ENCODE results near the gene NCL. TPM values are rescaled to one million over a fixed set of nuclear protein-coding genes. Genes with fewer than 3 reads are reported as not detected.

Gene NCL, protein sequence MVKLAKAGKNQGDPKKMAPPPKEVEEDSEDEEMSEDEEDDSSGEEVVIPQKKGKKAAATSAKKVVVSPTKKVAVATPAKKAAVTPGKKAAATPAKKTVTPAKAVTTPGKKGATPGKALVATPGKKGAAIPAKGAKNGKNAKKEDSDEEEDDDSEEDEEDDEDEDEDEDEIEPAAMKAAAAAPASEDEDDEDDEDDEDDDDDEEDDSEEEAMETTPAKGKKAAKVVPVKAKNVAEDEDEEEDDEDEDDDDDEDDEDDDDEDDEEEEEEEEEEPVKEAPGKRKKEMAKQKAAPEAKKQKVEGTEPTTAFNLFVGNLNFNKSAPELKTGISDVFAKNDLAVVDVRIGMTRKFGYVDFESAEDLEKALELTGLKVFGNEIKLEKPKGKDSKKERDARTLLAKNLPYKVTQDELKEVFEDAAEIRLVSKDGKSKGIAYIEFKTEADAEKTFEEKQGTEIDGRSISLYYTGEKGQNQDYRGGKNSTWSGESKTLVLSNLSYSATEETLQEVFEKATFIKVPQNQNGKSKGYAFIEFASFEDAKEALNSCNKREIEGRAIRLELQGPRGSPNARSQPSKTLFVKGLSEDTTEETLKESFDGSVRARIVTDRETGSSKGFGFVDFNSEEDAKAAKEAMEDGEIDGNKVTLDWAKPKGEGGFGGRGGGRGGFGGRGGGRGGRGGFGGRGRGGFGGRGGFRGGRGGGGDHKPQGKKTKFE
- total RNA-seq: 141 and 227 TPM in 2 replicates

DNA sequence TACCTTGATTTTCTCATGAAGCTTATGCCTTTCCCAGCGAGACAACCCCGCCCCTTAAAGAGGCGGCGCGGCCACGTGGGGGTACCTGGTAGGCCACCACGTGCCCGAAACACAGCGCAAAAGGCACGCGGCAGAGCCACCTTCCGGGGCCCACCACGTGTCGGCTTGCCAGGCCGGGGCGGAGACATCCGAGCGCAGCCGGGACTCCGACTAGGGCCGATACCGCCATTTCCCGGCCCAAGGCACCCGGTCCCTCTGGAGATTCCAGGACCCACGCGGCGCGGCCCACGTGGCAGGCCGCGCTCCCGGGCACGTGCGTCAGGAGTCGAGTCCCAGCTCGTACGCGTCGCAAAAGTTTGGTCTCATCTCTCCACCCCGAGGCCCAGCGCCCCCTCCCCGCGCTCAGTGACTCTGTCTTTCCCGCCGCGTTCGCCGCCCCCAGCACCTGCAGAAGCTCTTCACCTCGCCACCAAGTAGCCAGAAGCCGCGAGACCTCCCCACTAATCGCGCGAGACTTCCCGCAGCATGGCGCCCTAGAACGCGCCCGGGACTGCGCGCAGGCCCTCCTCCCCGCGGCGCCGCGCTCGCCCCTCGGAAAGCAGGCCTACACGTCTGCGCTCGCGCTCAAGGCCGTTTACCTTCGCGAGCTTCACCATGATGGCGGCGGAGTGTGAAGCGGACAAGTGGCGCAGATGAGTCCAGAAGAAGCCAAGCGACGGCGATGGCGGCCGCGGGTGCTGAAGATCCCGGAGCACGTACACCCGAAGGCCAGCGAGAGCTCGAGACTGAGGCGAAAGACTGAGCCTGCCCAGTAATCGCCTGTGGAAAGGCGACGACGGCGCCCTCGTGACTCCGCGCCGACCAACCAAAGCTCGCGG, at the start of gene NCL:
NCL (minus strand) TSS at position 787 of the 878 bp plus-strand sequence; CDS start at position 656, 131 bp downstream.
- DNase-seq (ENCODE audit: low read depth): peak; percentile 72

DNA sequence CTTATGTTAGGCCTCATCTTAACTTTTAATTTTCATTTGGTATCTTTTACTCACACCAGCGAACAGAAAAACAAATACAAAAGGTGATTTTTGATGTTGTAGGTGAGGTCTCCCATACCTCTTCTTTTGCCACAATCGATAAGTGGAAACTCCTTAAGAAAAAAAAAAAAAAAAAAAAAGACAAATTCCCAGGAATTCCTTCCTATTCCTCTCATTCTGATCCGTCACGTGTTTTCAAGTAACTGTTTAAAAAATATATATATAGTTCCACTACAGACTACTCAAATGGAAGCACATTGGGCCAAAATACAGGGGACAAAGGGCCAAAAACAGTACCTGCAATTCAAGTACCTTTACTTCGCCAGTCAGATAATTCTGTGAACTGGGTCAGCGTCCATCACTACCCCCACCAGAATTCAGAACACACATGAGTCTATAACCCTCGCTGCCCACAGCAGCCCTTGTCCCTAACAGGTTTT, 49.5 kb upstream of the NCL start:
- TF ChIP-seq, protein P1, sequence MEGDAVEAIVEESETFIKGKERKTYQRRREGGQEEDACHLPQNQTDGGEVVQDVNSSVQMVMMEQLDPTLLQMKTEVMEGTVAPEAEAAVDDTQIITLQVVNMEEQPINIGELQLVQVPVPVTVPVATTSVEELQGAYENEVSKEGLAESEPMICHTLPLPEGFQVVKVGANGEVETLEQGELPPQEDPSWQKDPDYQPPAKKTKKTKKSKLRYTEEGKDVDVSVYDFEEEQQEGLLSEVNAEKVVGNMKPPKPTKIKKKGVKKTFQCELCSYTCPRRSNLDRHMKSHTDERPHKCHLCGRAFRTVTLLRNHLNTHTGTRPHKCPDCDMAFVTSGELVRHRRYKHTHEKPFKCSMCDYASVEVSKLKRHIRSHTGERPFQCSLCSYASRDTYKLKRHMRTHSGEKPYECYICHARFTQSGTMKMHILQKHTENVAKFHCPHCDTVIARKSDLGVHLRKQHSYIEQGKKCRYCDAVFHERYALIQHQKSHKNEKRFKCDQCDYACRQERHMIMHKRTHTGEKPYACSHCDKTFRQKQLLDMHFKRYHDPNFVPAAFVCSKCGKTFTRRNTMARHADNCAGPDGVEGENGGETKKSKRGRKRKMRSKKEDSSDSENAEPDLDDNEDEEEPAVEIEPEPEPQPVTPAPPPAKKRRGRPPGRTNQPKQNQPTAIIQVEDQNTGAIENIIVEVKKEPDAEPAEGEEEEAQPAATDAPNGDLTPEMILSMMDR (conservative IDR thresholded peaks at IDR 0.05; ENCODE audit: low read depth, low read length): no peak
- H3K4me3 ChIP-seq (ENCODE audit: low read depth, low read length): peak overlapping the region; percentile 69
- DNase-seq (ENCODE audit: low read depth): no peak

More for the DNA sequence above, at the start of gene NCL:
- TF ChIP-seq, protein P1 (conservative IDR thresholded peaks at IDR 0.05; ENCODE audit: low read depth, low read length): no peak
- H3K4me3 ChIP-seq (ENCODE audit: low read depth, low read length): peak within 1 kb of the TSS; percentile 91

DNA sequence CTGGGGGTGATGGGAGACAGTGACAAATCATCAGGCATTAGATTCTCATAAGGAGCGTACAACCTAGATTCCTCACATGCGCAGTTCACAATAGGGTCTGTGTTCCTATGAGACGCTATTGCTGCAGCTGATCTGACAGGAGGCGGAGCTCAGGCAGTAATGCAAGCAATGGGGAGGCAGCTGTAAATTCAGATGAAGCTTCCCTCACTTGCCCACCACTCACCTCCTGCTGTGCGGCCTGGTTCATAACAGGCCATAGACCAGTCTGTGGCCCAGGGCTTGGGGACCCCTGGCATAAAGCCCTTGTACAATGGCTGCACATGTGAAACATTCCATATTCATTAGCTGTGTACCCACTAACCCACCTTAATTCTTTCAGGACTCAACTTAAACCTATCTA, 47.9 kb upstream of the NCL start:
- TF ChIP-seq, protein P1 (conservative IDR thresholded peaks at IDR 0.05; ENCODE audit: low read depth, low read length): no peak
- DNase-seq (ENCODE audit: low read depth): no peak
- H3K4me3 ChIP-seq (ENCODE audit: low read depth, low read length): no peak overlapping the region

DNA sequence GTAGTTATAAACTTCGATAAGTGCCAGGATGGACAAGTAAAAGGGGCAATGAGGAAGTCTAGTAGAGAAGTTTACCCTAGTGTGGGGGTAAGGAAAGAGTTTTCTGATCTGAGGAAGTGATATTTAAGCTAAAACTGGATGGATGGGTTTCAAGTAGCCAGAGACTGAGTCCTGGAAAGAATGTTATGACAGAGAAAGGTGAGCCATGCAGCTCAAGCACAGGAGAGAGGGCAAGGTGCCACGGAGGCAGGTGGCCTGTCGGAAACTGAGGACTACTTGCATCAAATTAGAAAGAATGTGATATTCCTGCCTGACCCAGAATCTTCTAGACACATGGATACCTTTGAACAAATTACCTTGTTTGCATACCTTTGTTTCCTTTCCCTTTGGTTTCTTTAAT, 39.5 kb upstream of the NCL start:
- DNase-seq (ENCODE audit: low read depth): no peak
- TF ChIP-seq, protein P1 (conservative IDR thresholded peaks at IDR 0.05; ENCODE audit: low read depth, low read length): no peak
- H3K4me3 ChIP-seq (ENCODE audit: low read depth, low read length): no peak overlapping the region

DNA sequence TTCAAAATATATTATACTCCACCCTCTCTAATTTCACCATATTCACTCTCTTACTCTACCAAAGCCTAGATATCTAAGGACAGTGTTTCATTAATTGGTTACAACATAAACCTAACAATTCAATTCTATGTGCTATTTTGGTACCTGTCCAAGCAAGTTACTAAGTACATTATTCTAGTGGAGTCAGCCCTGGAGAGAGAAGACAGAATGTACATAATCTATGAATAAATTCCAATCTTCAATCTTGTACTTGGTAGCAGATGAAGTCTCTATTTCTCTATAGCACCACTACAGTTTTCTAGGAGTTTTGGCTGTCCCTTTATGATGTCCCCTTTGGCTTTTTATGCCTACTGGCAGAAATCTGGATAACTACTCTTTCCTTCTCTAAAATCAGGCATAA, 38.3 kb upstream of the NCL start:
- no peak for DNase-seq (ENCODE audit: low read depth)
- TF ChIP-seq, protein P1 (conservative IDR thresholded peaks at IDR 0.05; ENCODE audit: low read depth, low read length): no peak
- no peak overlapping the region for H3K4me3 ChIP-seq (ENCODE audit: low read depth, low read length)

DNA sequence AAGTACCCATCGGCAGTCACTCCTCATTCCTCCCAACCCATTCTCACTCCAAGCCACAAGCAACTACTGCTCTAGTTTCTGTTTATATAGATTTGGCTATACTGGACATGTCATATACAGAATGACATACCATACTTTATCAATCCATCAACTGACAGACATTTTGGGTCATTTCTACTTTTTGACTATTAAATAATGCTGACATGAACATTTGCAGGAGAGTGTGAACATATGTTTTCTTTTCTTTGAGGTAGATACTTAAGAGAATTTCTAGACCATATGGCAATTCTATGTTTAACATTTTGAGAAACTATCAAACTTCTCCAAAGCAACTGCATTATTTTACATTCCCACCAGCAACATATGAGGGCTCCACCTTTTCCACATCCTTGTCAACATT, 33.4 kb upstream of the NCL start:
- no peak for DNase-seq (ENCODE audit: low read depth)
- TF ChIP-seq, protein P1 (conservative IDR thresholded peaks at IDR 0.05; ENCODE audit: low read depth, low read length): no peak
- no peak overlapping the region for H3K4me3 ChIP-seq (ENCODE audit: low read depth, low read length)

All from epithelial cell of proximal tubule (primary cell).